Stimulated activated naive B cell treated with anti-CD40 and anti-IgM and Interleukin-4, amounts not matched to agents 10 μg/mL and 1 μg/mL and 100 μg/mL, for 72 hours (primary cell): Measurements from ENCODE around the gene SLC49A3.

Experiments used
- ATAC-seq, 2 donors: fragments of 150-1000 bp; cut with Tn5 transposase; replicated peaks; 2 replicates each; pipeline ENCODE4 v1.10.0; 2021; ENCODE audit warnings: moderate library complexity in 1 of 2
- DNase-seq: peaks from one replicate; pipeline ENCODE4 v3.0.0; 2021
- H3K27ac Mint-ChIP-seq: one replicate; pipeline ENCODE4 v1.8.0; 2022; ENCODE audit warnings: mild to moderate bottlenecking, mixed read lengths
- H3K27me3 Mint-ChIP-seq, 2 donors: one replicate each; pipeline ENCODE4 v1.8.0; 2022; ENCODE audit warnings: mixed read lengths in 2 of 2
- H3K36me3 Mint-ChIP-seq, 2 donors: one replicate each; pipeline ENCODE4 v1.8.0; 2022; ENCODE audit warnings: mixed read lengths in 2 of 2, mild to moderate bottlenecking in 1 of 2
- H3K4me1 Mint-ChIP-seq, 2 donors: one replicate each; pipeline ENCODE4 v1.8.0; 2022; ENCODE audit warnings: mixed read lengths in 2 of 2, mild to moderate bottlenecking in 1 of 2
- H3K4me3 Mint-ChIP-seq, 2 donors: one replicate each; pipeline ENCODE4 v1.8.0; 2022; ENCODE audit warnings: mild to moderate bottlenecking in 2 of 2, mixed read lengths in 2 of 2, moderate library complexity in 1 of 2
- H3K9me3 Mint-ChIP-seq, 2 donors: one replicate each; pipeline ENCODE4 v1.8.0; 2022; ENCODE audit warnings: mixed read lengths in 2 of 2, mild to moderate bottlenecking in 1 of 2

The SLC49A3 gene

GRCh38 chr4:665751-666435 lies 23.1 kb downstream of the SLC49A3 start:
- Mint-ChIP-seq H3K27ac (no peak overlapping the region), H3K36me3 (peaks cover 14 to 16% of the 10 kb centered on the region in 2 donors), H3K4me1 (peaks cover 15 to 38% of the 10 kb centered on the region in 2 donors), H3K4me3 (no peak overlapping the region), H3K27me3 (no peaks in the 10 kb centered on the region), H3K9me3 (peaks cover 2% of the 10 kb centered on the region in 2 donors)
- no peak for DNase-seq
- ATAC-seq = no peak

- peak overlapping the region; percentile 86 to 92 for H3K4me3 Mint-ChIP-seq
- H3K36me3 Mint-ChIP-seq = peaks cover 15 to 16% of the 10 kb centered on the region in 2 donors
- DNase-seq = no peak
- peak overlapping the region; percentile 37 for H3K27ac Mint-ChIP-seq
- H3K27me3 Mint-ChIP-seq = no peaks in the 10 kb centered on the region
- ATAC-seq = no peak
- peaks cover 15 to 38% of the 10 kb centered on the region in 2 donors for H3K4me1 Mint-ChIP-seq
- peaks cover 2 to 5% of the 10 kb centered on the region in 2 donors for H3K9me3 Mint-ChIP-seq
Measured at GRCh38 chr4:665381-665750, 23.6 kb downstream of the SLC49A3 start.

DNA sequence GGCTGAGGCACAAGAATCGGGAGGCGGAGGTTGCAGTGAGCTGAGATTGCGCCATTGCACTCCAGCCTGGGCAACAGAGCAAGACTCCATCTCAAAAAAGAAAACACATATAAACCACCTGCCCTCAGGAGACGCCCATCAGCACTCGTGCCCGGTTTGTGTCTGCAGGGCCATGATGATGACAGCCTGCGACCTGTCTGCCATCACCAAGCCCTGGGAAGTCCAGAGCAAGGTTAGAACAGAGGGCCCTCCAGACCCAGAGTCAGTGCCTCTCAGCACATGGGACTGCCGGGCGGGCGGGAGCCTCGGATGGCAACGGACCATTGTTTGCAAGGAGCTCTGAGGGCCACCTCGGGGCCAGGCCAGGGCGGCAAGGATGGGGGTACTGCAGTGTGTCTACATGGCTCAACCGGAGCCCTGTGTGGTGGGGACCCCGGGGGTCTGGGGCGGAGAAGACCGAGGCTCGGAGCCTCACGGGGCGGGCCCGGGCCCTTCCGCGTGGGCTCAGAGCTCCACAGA lies 24.2 kb downstream of the SLC49A3 start:
- DNase-seq = no peak
- ATAC-seq = no peak
- no peaks in the 10 kb centered on the region for H3K27me3 Mint-ChIP-seq
- H3K36me3 Mint-ChIP-seq = peaks cover 21 to 22% of the 10 kb centered on the region in 2 donors
- H3K4me1 Mint-ChIP-seq = peaks cover 19 to 38% of the 10 kb centered on the region in 2 donors
- H3K4me3 Mint-ChIP-seq = peak overlapping the region; percentile 86 to 92
- peak overlapping the region; percentile 94 for H3K27ac Mint-ChIP-seq
- H3K9me3 Mint-ChIP-seq = peaks cover 2 to 5% of the 10 kb centered on the region in 2 donors

- ATAC-seq = peak; percentile 85 to 89
- DNase-seq = peak; percentile 71
- peaks cover 20 to 38% of the 10 kb centered on the region in 2 donors for H3K4me1 Mint-ChIP-seq
- H3K9me3 Mint-ChIP-seq = peaks cover 2 to 5% of the 10 kb centered on the region in 2 donors
- peaks cover 28 to 29% of the 10 kb centered on the region in 2 donors for H3K36me3 Mint-ChIP-seq
- H3K4me3 Mint-ChIP-seq = peak overlapping the region; percentile 91 to 92
- H3K27me3 Mint-ChIP-seq = no peaks in the 10 kb centered on the region
- peak overlapping the region; percentile 94 for H3K27ac Mint-ChIP-seq
Measured at GRCh38 chr4:663438-664428, 25.2 kb downstream of the SLC49A3 start.

GRCh38 chr4:663046-663437 lies 25.9 kb downstream of the SLC49A3 start:
- Mint-ChIP-seq H3K9me3 (peaks cover 2 to 5% of the 10 kb centered on the region in 2 donors), H3K4me1 (peaks cover 20 to 38% of the 10 kb centered on the region in 2 donors), H3K27ac (peak overlapping the region; percentile 93), H3K27me3 (no peaks in the 10 kb centered on the region), H3K4me3 (peak overlapping the region; percentile 91 to 92), H3K36me3 (peaks cover 31 to 32% of the 10 kb centered on the region in 2 donors)
- DNase-seq (no peak), ATAC-seq (peak; percentile 6 to 18)

DNA sequence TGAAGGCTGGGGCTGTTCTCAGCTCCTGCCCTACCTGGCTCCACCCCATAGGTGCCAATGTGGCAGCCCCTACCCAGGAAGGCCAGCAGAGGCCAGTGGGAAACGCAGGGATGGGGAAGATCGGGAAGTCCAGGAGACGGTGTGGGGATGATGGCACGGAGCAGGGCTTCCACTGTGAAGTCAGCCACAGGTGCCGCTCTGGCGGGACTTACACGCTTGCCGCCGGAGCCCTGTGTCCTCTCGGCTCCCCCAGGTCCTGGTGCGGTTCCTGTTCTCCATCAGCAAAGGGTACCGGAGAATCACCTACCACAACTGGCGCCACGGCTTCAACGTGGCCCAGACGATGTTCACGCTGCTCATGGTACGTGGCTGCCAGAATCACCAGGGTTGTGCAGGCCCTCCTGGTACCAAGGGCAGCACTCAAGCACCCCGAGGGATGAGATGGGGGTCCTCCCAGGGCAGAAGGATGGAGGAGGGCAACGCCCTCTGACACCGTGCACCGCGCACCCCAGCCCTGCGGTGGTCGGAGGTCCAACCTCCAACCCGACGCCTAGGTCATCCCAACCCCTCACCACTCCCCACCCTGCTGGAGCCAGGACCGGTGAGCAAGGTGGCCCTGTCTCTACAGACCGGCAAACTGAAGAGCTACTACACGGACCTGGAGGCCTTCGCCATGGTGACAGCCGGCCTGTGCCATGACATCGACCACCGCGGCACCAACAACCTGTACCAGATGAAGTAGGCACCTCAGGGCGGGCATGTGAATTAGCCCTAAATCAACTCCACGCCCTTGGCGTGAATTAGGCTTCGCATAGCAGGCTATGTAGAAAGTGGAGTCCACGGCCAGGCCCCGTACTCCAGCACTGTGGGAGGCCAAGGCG lies 26.8 kb downstream of the SLC49A3 start:
- Mint-ChIP-seq H3K27ac (peak overlapping the region; percentile 93), H3K36me3 (peaks cover 31 to 35% of the 10 kb centered on the region in 2 donors), H3K4me1 (peaks cover 15 to 38% of the 10 kb centered on the region in 2 donors), H3K9me3 (peaks cover 2 to 5% of the 10 kb centered on the region in 2 donors), H3K27me3 (no peaks in the 10 kb centered on the region), H3K4me3 (peak overlapping the region; percentile 91 to 92)
- ATAC-seq (no peak), DNase-seq (no peak)

DNA sequence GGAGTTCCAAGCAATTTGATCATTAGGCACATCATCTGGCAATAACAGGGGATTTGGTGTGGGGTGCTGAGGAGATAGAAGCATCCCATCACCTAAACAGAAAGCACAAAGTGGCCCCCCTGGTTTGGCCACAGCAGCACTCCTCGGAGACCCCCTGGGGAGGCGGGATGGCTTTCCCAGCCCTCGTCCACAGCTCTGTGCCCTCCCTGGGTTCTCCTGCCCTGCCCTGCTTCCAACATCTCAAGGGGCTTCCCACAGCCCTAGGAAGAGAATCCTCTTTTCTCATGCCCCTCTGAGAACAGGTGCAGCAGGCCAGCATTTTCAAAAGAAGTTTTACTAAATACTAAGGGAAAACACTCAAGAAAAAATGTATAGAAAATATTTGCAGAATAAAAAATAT lies 27.7 kb downstream of the SLC49A3 start:
- H3K27ac Mint-ChIP-seq = no peak overlapping the region

DNA sequence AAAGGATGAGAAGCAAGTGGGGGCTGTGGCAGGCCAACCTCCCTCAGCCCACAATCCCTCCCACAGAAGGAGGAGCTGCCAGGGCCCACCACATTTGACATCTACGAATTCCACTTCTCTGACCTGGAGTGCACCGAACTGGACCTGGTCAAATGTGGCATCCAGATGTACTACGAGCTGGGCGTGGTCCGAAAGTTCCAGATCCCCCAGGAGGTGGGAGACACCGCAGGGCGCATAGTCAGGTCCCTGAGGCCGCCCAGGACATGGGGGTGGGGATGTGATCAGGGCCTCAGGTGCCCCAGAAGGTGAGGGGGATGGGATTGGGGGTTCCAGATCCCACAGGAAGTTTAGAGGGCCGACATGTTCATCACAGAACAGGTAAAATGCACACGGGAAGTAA lies 28.6 kb downstream of the SLC49A3 start:
- no peak for ATAC-seq
- no peak overlapping the region for H3K4me3 Mint-ChIP-seq

More for the DNA sequence above, 27.7 kb downstream of the SLC49A3 start:
- no peak for ATAC-seq
- H3K4me3 Mint-ChIP-seq = no peak overlapping the region
- no peaks in the 10 kb centered on the region for H3K27me3 Mint-ChIP-seq
- DNase-seq = no peak
- H3K9me3 Mint-ChIP-seq = peaks cover 2 to 5% of the 10 kb centered on the region in 2 donors
- H3K36me3 Mint-ChIP-seq = peaks cover 31 to 35% of the 10 kb centered on the region in 2 donors
- H3K4me1 Mint-ChIP-seq = peaks cover 17 to 38% of the 10 kb centered on the region in 2 donors

DNA sequence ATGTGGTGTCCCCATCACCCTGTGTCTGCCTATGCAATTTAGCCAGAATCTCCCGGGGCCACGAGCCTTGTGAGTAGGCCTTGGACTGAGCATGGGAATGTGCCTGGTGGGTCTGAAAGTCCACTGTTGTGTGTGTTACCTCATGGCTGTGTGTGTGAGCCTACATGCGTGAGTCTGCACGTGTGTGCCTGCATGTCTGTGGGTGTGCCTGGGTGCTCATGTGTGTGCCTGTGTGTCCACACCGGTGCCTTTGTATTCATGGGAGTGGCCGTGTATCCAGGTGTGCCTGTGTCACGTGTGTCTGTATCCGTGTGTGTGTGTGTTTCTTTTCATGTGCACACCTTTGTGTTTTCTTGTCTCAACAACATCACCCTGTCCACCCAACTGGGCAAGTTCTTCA lies 29.1 kb downstream of the SLC49A3 start:
- no peak overlapping the region for H3K4me3 Mint-ChIP-seq
- H3K4me1 Mint-ChIP-seq = peaks cover 11 to 28% of the 10 kb centered on the region in 2 donors
- no peak overlapping the region for H3K27ac Mint-ChIP-seq
- H3K36me3 Mint-ChIP-seq = peaks cover 28 to 35% of the 10 kb centered on the region in 2 donors
- ATAC-seq (no peak), DNase-seq (no peak)
- no peaks in the 10 kb centered on the region for H3K27me3 Mint-ChIP-seq
- peaks cover 2 to 5% of the 10 kb centered on the region in 2 donors for H3K9me3 Mint-ChIP-seq

More for the DNA sequence above, 28.6 kb downstream of the SLC49A3 start:
- no peaks in the 10 kb centered on the region for H3K27me3 Mint-ChIP-seq
- peaks cover 14 to 34% of the 10 kb centered on the region in 2 donors for H3K4me1 Mint-ChIP-seq
- peaks cover 2 to 5% of the 10 kb centered on the region in 2 donors for H3K9me3 Mint-ChIP-seq
- peaks cover 31 to 35% of the 10 kb centered on the region in 2 donors for H3K36me3 Mint-ChIP-seq
- DNase-seq = no peak
- no peak overlapping the region for H3K27ac Mint-ChIP-seq

- no peak overlapping the region for H3K27ac Mint-ChIP-seq
- H3K36me3 Mint-ChIP-seq = peaks cover 28 to 32% of the 10 kb centered on the region in 2 donors
- ATAC-seq (no peak), DNase-seq (no peak)
- H3K9me3 Mint-ChIP-seq = peaks cover 2 to 5% of the 10 kb centered on the region in 2 donors
- H3K27me3 Mint-ChIP-seq = no peaks in the 10 kb centered on the region
- H3K4me1 Mint-ChIP-seq = peaks cover 10 to 20% of the 10 kb centered on the region in 2 donors
- no peak overlapping the region for H3K4me3 Mint-ChIP-seq
Measured at GRCh38 chr4:658681-659667, 30.0 kb downstream of the SLC49A3 start.

DNA sequence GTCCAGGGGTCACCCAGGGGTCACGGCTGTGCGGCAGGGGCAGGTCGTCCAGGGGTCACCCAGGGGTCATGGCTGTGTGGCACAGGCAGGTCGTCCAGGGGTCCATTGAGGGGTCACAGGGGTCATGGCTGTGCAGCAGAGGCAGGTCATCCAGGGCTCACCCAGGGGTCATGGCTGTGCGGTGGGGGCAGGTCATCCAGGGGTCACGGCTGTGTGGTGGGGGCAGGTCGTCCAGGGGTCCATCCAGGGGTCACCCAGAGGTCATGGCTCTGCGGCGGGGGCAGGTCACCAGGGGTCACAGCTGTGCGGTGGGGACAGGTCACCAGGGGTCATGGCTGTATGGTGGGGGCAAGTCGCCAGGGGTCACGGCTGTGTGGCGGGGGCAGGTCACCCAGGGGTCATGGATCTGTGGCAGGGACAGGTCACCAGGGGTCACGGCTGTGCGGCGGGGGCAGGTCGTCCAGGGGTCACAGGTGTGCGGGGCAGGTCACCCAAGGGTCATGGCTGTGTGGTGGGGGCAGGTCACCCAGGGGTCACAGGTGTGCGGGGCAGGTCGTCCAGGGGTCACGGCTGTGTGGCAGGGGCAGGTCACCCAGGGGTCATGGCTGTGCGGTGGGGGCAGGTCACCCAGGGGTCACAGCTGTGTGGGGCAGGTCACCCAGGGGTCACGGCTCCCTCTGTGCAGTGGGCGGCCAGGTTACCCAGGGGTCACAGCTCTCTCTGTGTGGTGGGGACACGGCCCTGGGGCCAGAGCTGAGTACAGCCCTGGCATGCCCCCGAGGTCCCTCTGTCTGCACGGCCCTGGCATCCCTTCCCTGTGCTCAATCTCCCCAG lies 30.9 kb downstream of the SLC49A3 start:
- Mint-ChIP-seq H3K9me3 (peaks cover 2 to 5% of the 10 kb centered on the region in 2 donors), H3K27ac (no peak overlapping the region), H3K36me3 (peaks cover 28 to 32% of the 10 kb centered on the region in 2 donors), H3K27me3 (peaks cover under 1 to 1% of the 10 kb centered on the region in 2 donors), H3K4me1 (peaks cover 8 to 16% of the 10 kb centered on the region in 2 donors), H3K4me3 (no peak overlapping the region)
- no peak for ATAC-seq
- no peak for DNase-seq

GRCh38 chr4:657338-657833 lies 31.6 kb downstream of the SLC49A3 start:
- peaks cover 7 to 9% of the 10 kb centered on the region in 2 donors for H3K4me1 Mint-ChIP-seq
- H3K27me3 Mint-ChIP-seq = peaks cover 4 to 5% of the 10 kb centered on the region in 2 donors
- no peak for ATAC-seq
- H3K9me3 Mint-ChIP-seq = peaks cover 2 to 5% of the 10 kb centered on the region in 2 donors
- H3K4me3 Mint-ChIP-seq = no peak overlapping the region
- DNase-seq = no peak
- H3K36me3 Mint-ChIP-seq = peaks cover 28 to 32% of the 10 kb centered on the region in 2 donors
- H3K27ac Mint-ChIP-seq = no peak overlapping the region
